CD14-positive monocyte (primary cell): ENCODE results near the gene STRN. TPM values are rescaled to one million over a fixed set of nuclear protein-coding genes. Genes with fewer than 3 reads are reported as not detected.

Experiments used
- DNase-seq, 3 donors: peaks; one replicate each; pipeline ENCODE4 v3.0.0-alpha.2; 2011 to 2022
- H2AFZ ChIP-seq: 2 replicates; pipeline ENCODE4 v1.6.0; 2012; ENCODE audit warnings: mild to moderate bottlenecking, low read depth, low read length, inconsistent platforms; ENCODE audit not compliant: insufficient read depth, poor library complexity, severe bottlenecking
- H3K27ac ChIP-seq, 2 donors: 1 replicate in 1 of 2; 2 replicates in 1 of 2; pipeline ENCODE4 v1.5.1; 2012 to 2013; ENCODE audit warnings: low read length in 2 of 2, control low read depth in 1 of 2, inconsistent platforms in 1 of 2, low read depth in 1 of 2, mild to moderate bottlenecking in 1 of 2
- H3K27me3 ChIP-seq, 2 donors: one replicate each; pipeline versions ENCODE4 v1.6.0 to v1.6.1; 2011 to 2013; ENCODE audit warnings: low read length in 2 of 2; ENCODE audit not compliant: control insufficient read depth in 2 of 2, insufficient read depth in 2 of 2
- H3K36me3 ChIP-seq, 2 donors: replicated peaks in 1 of 2; 1 replicate in 1 of 2; 2 replicates in 1 of 2; pipeline versions ENCODE4 v1.5.1 to v1.6.1; 2012 to 2013; ENCODE audit warnings: low read length in 2 of 2, control low read depth in 1 of 2, inconsistent platforms in 1 of 2, mild to moderate bottlenecking in 1 of 2; ENCODE audit not compliant: insufficient read depth in 2 of 2, control insufficient read depth in 1 of 2
- H3K4me1 ChIP-seq, 2 donors: 1 replicate in 1 of 2; 2 replicates in 1 of 2; pipeline versions ENCODE4 v1.5.1 to v1.6.1; 2012 to 2013; ENCODE audit warnings: low read length in 2 of 2, control low read depth in 1 of 2, inconsistent platforms in 1 of 2, mild to moderate bottlenecking in 1 of 2, moderate library complexity in 1 of 2; ENCODE audit not compliant: insufficient read depth in 2 of 2, control insufficient read depth in 1 of 2
- H3K4me2 ChIP-seq: replicated peaks from 2 replicates; pipeline ENCODE3; 2012; ENCODE audit warnings: low read length, moderate library complexity, mild to moderate bottlenecking; ENCODE audit not compliant: poor library complexity, severe bottlenecking; ENCODE audit errors: extremely low read depth
- H3K4me3 ChIP-seq, 3 experiments: fragments of 200-600 bp in 1 of 3; sonication (generic) in 1 of 3; replicated peaks in 1 of 3; 1 replicate in 2 of 3; 2 replicates in 1 of 3; pipeline ENCODE4 v1.5.1; 2011 to 2013; ENCODE audit warnings: low read length in 3 of 3, mild to moderate bottlenecking in 3 of 3, control low read depth in 2 of 3, low read depth in 2 of 3, inconsistent platforms in 1 of 3, moderate library complexity in 1 of 3
- H3K79me2 ChIP-seq: 2 replicates; pipeline ENCODE4 v1.6.0; 2012; ENCODE audit warnings: mild to moderate bottlenecking, control low read depth, inconsistent platforms, low read length, moderate library complexity; ENCODE audit not compliant: insufficient read depth
- H3K9ac ChIP-seq: 2 replicates; pipeline ENCODE4 v1.6.0; 2017; ENCODE audit warnings: low read length, mild to moderate bottlenecking; ENCODE audit not compliant: insufficient read depth, poor library complexity, severe bottlenecking
- H3K9me3 ChIP-seq, 2 donors: replicated peaks in 1 of 2; 1 replicate in 1 of 2; 2 replicates in 1 of 2; pipeline versions ENCODE4 v1.5.1 to v1.6.1; 2012 to 2013; ENCODE audit warnings: low read length in 2 of 2, control low read depth in 1 of 2; ENCODE audit not compliant: control insufficient read depth in 1 of 2, insufficient read depth in 1 of 2
- H4K20me1 ChIP-seq: 2 replicates; pipeline ENCODE4 v1.6.0; 2012; ENCODE audit warnings: mild to moderate bottlenecking, low read length, control low read depth, moderate library complexity; ENCODE audit not compliant: insufficient read depth
- H3K27ac Mint-ChIP-seq, 7 donors: one replicate each; pipeline ENCODE4 v1.8.0; 2020; ENCODE audit warnings: mild to moderate bottlenecking in 7 of 7, mixed read lengths in 7 of 7, moderate library complexity in 6 of 7, inconsistent platforms in 2 of 7
- H3K27me3 Mint-ChIP-seq, 3 donors: one replicate each; pipeline ENCODE4 v1.8.0; 2021 to 2022; ENCODE audit warnings: low read depth in 3 of 3, mild to moderate bottlenecking in 3 of 3, mixed read lengths in 3 of 3, moderate library complexity in 3 of 3, inconsistent platforms in 1 of 3
- H3K36me3 Mint-ChIP-seq, 2 donors: one replicate each; pipeline ENCODE4 v1.8.0; 2020; ENCODE audit warnings: mixed read lengths in 2 of 2, inconsistent platforms in 1 of 2, mild to moderate bottlenecking in 1 of 2
- H3K4me1 Mint-ChIP-seq: one replicate; pipeline ENCODE4 v1.8.0; 2020; ENCODE audit warnings: mild to moderate bottlenecking, mixed read lengths
- H3K4me3 Mint-ChIP-seq, 2 donors: one replicate each; pipeline ENCODE4 v1.8.0; 2020; ENCODE audit warnings: mild to moderate bottlenecking in 2 of 2, mixed read lengths in 2 of 2, moderate library complexity in 1 of 2
- H3K9me3 Mint-ChIP-seq, 7 donors: one replicate each; pipeline ENCODE4 v1.8.0; 2020 to 2022; ENCODE audit warnings: mixed read lengths in 7 of 7, mild to moderate bottlenecking in 6 of 7, moderate library complexity in 6 of 7, inconsistent platforms in 2 of 7
- WGBS: methylation state at CpG from one replicate; pipeline ENCODE4 v1.1.5; 2013; ENCODE audit warnings: missing lambda C conversion rate; ENCODE audit not compliant: insufficient coverage; 5-methylcytosine and 5-hydroxymethylcytosine counted together
- intact Hi-C, 2 donors: fragments of 100-400 bp; cut with micrococcal nuclease; formaldehyde crosslinking; loops; one replicate each; pipeline versions ENCODE4 v1.15.0 to v1.15.1; 2023
- polyA plus RNA-seq, 3 donors: library from polyadenylated mRNA; depleted of rRNA in 1 of 3; unstranded in 2 of 3; stranded (reverse) in 1 of 3; fragments of 300-500 nt in 2 of 3; fragments of >200 nt in 1 of 3; fragmentation: Illumina TruSeq in 2 of 3; gene quantifications; 1 replicate in 2 of 3; 2 replicates in 1 of 3; pipeline ENCODE4 v1.2.3, GENCODE V29; 2012 to 2021
- TF ChIP-seq, protein P1 (sequence below): fragments of 200-600 bp; IDR thresholded peaks from one replicate; pipeline ENCODE4 v1.8.0; 2022; ENCODE audit warnings: antibody characterized with exemption, mild to moderate bottlenecking

Gene STRN
- polyA plus RNA-seq, 3 donors, result 7.0 to 15.7 (median 10.7) TPM

DNA sequence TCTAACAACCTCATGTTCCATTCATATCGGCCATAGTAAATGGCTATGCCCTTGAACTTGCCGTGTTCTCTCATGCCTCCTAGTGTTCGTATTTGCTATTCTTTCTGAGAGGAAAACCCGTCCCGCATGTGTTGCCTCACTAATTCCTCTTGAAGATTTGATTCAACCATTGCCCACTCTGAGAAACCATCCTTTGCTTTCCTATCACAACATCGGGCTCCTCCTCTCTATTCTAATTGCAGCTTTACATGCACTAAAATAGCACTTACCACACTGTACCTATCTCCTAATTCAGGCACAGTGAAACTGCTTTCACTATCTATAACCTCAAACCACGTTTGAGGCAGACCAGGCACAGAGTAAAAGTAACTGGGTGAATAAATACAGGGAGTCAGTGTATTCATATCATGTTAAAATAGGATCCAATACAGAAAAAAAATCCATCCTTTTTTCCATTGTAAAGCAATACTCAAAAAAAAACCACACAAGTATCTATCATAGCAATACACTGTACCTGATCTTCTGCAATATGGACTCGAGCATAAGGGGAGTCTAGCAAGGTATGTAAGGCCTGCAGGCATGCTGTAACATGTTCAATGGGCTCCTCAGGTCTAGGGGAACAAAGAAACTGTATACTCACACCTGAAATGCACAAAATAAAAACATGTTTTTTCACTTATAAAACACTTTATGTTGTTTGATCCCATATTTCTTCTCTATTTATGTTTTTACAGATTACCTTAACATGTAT is 39.0 kb upstream of the STRN start:
- peaks cover 73 to 88% of the 10 kb centered on the region in 2 donors for H3K36me3 Mint-ChIP-seq
- H3K4me1 Mint-ChIP-seq, result no peaks in the 10 kb centered on the region
- 66% methylated on average over 4 of the region's 8 CpGs for WGBS
- Histone ChIP-seq H2AFZ (no peak overlapping the region), H3K9me3 (no peaks in the 10 kb centered on the region), H3K4me3 (no peak overlapping the region), H3K4me1 (no peaks in the 10 kb centered on the region), H4K20me1 (no peaks in the 10 kb centered on the region), H3K4me2 (no peak overlapping the region), H3K27ac (no peak overlapping the region), H3K9ac (no peak overlapping the region), H3K27me3 (no peaks in the 10 kb centered on the region), H3K79me2 (no peaks in the 10 kb centered on the region), H3K36me3 (peaks cover 77 to 98% of the 10 kb centered on the region in 2 donors)
- H3K27me3 Mint-ChIP-seq, result no peaks in the 10 kb centered on the region
- intact Hi-C loops, result no loop called here
- TF ChIP-seq, protein P1, sequence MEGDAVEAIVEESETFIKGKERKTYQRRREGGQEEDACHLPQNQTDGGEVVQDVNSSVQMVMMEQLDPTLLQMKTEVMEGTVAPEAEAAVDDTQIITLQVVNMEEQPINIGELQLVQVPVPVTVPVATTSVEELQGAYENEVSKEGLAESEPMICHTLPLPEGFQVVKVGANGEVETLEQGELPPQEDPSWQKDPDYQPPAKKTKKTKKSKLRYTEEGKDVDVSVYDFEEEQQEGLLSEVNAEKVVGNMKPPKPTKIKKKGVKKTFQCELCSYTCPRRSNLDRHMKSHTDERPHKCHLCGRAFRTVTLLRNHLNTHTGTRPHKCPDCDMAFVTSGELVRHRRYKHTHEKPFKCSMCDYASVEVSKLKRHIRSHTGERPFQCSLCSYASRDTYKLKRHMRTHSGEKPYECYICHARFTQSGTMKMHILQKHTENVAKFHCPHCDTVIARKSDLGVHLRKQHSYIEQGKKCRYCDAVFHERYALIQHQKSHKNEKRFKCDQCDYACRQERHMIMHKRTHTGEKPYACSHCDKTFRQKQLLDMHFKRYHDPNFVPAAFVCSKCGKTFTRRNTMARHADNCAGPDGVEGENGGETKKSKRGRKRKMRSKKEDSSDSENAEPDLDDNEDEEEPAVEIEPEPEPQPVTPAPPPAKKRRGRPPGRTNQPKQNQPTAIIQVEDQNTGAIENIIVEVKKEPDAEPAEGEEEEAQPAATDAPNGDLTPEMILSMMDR, result peak; percentile 19
- DNase-seq, result no peak
- no peaks in the 10 kb centered on the region for H3K9me3 Mint-ChIP-seq
- no peak overlapping the region for H3K4me3 Mint-ChIP-seq
- peak overlapping the region in 2 of 7 donors; percentile 19 to 40 for H3K27ac Mint-ChIP-seq

DNA sequence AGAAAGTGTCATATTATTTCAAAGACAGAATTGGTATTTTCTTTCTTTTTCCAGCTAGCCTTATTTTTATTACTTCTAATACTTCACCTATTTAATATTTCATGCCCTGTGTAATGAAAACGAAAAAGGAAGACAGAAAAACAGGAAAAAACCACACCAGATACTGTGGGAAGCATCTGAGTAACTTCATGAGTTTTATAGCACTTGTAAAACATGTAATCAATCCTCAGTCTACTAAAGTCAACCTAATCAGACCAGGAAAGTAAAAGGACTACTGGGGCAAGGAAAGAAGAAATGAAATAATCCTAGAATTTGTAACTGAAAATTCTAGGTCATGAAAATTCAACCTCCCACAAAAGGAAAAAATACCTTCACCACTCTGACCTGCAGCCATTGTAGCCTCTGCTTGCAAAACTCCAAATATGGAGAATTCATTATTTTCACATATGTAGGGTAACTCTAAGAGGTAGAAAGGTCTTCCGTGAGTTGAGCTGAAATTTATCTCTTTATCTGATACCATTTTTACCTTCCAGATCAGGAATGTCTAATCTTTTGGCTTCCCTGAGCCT is 34.7 kb upstream of the STRN start:
- H2AFZ ChIP-seq, result no peak overlapping the region
- no peak overlapping the region for H3K4me3 Mint-ChIP-seq
- no peaks in the 10 kb centered on the region for H3K27me3 ChIP-seq
- no CpG with 5 or more reads among the region's 2 CpGs for WGBS
- no peaks in the 10 kb centered on the region for H3K79me2 ChIP-seq
- H3K27ac ChIP-seq, result no peak overlapping the region
- no peak overlapping the region for H3K4me2 ChIP-seq
- no peak overlapping the region for H3K4me3 ChIP-seq
- no peaks in the 10 kb centered on the region for H3K4me1 ChIP-seq
- peak overlapping the region in 1 of 7 donors; percentile 10 for H3K27ac Mint-ChIP-seq
- H3K36me3 Mint-ChIP-seq, result peaks cover 73 to 90% of the 10 kb centered on the region in 2 donors
- intact Hi-C loops, result no loop called here
- peaks cover 0 to 2% (median 0%) of the 10 kb centered on the region in 7 donors for H3K9me3 Mint-ChIP-seq
- no peaks in the 10 kb centered on the region for H3K4me1 Mint-ChIP-seq
- H3K9ac ChIP-seq, result no peak overlapping the region
- H3K27me3 Mint-ChIP-seq, result peaks cover 0 to 1% (median 0%) of the 10 kb centered on the region in 3 donors
- no peak for DNase-seq
- no peaks in the 10 kb centered on the region for H3K9me3 ChIP-seq
- H3K36me3 ChIP-seq, result peaks cover 89 to 94% of the 10 kb centered on the region in 2 donors
- TF ChIP-seq, protein P1, result no peak
- no peaks in the 10 kb centered on the region for H4K20me1 ChIP-seq
